ENCODE data around the gene GALC.

DNA sequence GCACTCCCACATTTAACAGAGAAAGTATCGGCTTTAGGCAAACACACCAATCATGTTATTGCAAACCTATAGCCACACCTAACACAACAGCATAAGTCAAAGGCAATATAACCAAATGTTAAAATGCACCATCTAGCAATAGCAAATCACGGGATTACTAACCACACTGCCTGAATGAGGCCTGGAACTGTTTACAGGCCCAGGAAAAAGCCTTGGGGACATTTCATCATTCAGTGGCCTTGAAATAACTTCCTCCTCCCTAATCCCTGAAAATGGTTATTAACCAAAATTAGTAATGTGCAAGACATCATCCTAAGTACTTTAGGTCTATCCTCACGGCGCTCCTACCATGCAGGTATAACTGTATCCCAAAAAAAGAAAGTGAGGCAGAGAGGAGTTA lies 2.3 kb downstream of the GALC start:
- TF ChIP-seq, protein P1, sequence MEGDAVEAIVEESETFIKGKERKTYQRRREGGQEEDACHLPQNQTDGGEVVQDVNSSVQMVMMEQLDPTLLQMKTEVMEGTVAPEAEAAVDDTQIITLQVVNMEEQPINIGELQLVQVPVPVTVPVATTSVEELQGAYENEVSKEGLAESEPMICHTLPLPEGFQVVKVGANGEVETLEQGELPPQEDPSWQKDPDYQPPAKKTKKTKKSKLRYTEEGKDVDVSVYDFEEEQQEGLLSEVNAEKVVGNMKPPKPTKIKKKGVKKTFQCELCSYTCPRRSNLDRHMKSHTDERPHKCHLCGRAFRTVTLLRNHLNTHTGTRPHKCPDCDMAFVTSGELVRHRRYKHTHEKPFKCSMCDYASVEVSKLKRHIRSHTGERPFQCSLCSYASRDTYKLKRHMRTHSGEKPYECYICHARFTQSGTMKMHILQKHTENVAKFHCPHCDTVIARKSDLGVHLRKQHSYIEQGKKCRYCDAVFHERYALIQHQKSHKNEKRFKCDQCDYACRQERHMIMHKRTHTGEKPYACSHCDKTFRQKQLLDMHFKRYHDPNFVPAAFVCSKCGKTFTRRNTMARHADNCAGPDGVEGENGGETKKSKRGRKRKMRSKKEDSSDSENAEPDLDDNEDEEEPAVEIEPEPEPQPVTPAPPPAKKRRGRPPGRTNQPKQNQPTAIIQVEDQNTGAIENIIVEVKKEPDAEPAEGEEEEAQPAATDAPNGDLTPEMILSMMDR (IDR thresholded peaks at IDR 0.05; ENCODE audit: extremely low read depth in 1 of 2, insufficient read depth in 1 of 2, low read depth in 1 of 2, low read length in 2 of 2): no peak
- TF ChIP-seq EZH2 (IDR thresholded peaks at IDR 0.05; ENCODE audit: borderline replicate concordance, low read depth, low read length, severe bottlenecking): no peak
- TF ChIP-seq POLR2A (IDR thresholded peaks at IDR 0.05; ENCODE audit: low read depth, low read length): no peak

Measured in endothelial cell of umbilical vein (primary cell).